ENCODE measurements around the gene METTL18.
A peak's percentile ranks its signal among the peaks of the same experiment; 100 is the strongest.
"Not testable (repeated sequence)": the region's sequence is repeated elsewhere in the genome, so short reads cannot be mapped to it uniquely, and the experiment has no call there.

METTL18 gene

GRCh38 chr1:169794530-169795416 is at the start of gene METTL18:
Gene METTL18, minus strand, starts transcription at chr1:169794907. Its CDS starts 1,212 bp downstream, at chr1:169793695.
- peak; percentile 86 for DNase-seq

- DNase-seq: no peak
Measured at GRCh38 chr1:169838942-169839341, 44.2 kb upstream of the METTL18 start.

GRCh38 chr1:169836198-169836597 is 41.5 kb upstream of the METTL18 start:
- DNase-seq: no peak

GRCh38 chr1:169835647-169836046 is 40.9 kb upstream of the METTL18 start:
- DNase-seq: no peak

DNA sequence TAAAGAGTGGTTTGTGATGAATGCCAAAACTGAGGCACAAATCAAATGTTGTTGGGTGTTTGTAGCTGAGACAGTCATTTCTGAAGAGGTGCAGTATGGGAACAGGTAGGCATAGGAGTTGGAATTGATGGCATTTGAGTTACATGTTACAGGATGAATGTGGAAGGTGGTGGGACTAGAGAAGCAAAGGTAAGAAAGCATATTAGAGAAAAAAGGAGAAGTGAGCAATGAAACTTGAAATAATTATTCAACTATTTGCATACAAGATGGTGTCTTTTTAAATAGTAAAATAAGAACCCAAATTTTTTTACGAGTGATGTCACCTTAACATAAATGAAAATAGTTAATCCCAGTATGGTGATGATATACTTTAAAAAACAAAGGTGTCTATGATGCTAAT is 40.2 kb upstream of the METTL18 start:
- DNase-seq: no peak

GRCh38 chr1:169833179-169833901 is 38.6 kb upstream of the METTL18 start:
- DNase-seq: no peak

GRCh38 chr1:169829671-169830070 is 35.0 kb upstream of the METTL18 start:
- no peak for DNase-seq

DNA sequence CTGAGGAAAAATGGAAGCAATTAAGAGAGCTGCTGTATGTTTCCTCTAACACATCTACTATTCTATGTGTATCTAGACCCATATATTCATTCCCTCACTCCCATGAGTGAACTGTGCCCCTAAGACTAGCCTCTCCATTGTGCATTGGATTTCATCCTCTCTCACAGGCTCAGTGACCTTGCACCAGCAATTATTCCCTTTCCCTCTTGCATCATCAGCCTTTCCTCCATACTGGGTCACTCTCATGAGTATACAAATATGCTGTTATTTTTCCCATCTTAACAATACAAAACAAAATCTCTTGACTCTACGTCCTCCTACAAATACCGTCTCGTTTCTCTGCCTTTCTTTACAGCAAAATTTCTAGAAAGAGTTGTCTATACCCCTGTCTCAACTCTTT is 29.4 kb upstream of the METTL18 start:
- DNase-seq: no peak

GRCh38 chr1:169821500-169821899 is 26.8 kb upstream of the METTL18 start:
- no peak for DNase-seq

DNA sequence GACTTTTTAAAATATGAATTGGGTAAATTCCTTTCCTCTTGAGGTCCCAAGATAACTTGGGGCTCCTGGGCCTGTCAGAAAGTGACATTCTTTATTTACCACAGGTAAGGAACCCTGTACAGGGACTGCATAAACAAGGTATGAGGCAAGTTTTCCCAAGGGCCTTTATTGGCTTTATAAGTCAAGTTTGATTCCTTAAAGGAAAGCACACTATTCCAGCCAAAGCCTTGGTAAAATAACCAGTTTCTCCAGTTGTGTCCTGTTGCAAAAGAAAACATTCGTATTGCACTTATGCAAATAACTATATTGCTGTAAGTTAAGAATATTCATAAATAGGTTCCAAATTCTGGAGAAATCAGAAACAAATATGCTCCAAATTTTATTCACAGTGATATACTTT is 21.9 kb upstream of the METTL18 start:
- DNase-seq: no peak

DNA sequence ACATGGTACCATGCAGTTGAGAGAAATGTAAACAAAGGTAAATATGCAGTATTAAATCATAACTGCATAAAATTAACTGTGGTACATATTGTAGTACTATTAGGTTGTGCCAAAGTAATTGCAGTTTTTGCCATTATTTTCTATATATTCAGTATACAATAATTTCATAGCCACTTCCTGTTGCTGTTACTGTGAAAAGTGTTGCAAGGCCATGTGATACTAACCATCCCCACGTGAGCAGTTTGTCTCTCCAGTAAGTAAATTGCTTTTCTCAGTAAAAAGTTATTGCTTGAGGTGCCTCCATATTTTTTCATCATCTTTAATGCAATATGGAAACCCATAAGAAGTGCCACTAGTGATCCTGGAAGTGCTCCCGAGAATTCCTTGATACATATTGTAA is 19.6 kb upstream of the METTL18 start:
- DNase-seq: no peak

GRCh38 chr1:169812131-169812530 is 17.4 kb upstream of the METTL18 start:
- no peak for DNase-seq

- not testable (repeated sequence) for DNase-seq
Measured at GRCh38 chr1:169811418-169812035, 16.8 kb upstream of the METTL18 start.

DNA sequence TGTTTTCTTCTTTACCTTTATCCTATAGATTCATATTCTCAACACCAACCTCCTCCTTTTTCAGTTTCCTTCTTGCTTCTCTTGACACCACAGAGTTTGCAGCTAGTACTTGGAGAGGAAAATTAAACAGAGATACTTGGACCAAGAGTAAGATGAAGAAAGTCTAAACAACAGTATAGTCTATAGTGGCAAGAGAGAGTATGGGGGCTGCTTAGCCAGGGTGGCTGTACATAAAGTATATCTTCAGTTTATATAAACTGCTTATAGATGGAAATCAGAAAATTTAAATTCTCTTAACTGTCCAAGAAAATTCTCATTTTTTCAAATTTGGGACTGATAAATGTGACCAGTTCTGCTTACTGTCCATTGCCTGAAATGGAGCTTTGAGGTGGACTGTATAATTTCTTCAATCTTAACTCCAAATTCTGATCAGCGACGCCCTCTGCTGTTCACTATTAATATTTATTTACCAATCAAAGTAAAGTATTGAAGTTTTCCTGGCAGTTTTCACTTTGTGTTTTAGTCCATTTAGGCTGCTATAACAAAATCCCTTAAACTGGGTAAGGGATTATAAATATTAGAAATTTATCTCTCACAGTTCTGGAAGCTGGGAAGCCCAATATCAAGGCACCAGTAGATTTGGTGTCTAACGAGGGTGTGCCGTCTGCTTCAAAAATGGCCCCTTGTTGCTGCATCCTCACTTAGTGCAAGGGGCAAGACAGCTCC is 14.8 kb upstream of the METTL18 start:
- DNase-seq: no peak

DNA sequence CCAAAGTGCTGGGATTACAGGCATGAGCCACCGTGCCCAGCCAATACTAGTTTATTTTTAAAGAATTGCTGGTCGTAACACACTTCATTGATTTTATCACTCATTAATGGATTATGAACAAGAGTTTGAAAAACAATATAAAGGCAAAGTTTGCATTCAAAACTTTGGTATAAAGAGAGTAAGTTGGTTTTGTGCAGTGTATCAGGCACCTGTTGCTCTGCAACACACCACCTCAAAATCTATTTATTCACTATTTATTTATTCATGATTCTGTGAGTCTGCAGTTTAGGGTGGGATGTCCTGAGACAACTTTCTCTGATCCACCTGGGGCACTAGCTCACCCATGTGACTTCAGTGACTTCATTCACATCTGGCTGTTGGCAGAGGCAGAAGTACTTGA is 10.2 kb upstream of the METTL18 start:
- DNase-seq: no peak

GRCh38 chr1:169802888-169803287 is 8.2 kb upstream of the METTL18 start:
- no peak for DNase-seq

DNA sequence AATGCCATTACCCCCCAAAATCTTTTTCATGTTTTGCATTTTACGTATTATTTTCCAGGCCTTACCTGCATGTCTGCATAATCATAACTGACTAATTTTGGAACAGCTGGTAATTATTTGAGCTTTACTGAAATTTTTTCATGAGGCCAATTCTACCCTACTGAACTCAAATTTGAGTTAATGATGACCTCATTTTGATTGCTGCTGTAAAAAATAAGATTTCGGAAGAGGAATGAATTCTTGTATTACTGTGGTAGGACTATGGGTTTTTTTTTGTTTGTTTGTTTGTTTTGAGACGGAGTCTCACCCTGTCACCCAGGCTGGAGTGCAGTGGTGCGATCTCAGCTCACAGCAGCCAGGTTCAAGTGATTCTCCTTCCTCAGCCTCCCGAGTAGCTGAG is 2.6 kb upstream of the METTL18 start:
- DNase-seq: no peak

DNA sequence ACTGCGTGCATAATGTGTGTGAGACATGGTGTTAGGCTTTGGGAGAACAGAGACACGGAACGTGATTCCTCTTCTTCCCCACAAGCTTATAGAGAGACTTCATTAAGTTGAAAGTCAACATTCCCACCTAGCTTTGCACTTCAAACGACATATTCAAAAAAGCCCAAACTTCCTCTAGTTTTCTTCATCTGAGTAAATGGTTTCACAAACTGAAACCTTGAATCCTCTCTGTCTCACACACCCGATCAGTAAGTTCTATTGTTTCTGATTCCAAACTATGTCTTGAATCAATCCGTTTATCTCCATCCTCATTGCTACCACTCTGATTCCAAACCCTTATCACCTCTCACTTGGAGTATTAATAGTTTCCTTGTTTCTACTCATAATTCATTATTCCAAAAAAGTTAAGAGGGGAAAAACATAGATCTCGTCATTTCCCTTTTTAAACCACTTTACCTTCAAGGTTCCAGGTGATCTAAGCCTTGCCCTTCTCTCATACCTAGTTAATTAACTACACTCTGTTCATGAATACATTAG is 1.6 kb upstream of the METTL18 start:
- DNase-seq: no peak

DNA sequence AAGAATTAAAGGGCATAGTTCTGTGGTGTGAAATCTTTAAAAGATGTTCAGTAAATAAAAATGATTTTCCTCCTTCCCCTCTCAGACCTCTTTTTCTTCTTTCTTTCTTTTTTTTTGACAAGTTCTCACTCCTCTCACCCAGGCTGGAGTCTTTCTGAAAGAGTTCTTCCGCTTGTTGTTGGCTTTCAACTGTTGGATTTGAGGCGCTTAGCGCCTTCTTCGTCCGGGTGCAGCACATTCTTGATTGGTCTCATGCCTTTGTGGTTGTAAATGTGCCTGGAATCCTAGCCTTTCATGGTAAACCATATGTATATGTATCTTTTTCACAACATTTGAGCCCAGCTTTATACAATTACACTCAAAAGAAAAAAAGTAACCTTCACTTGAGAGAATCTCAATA is 980 bp upstream of the METTL18 start:
- DNase-seq: no peak

- no peak for DNase-seq
Measured at GRCh38 chr1:169793730-169794129, 977 bp downstream of the METTL18 start.

DNA sequence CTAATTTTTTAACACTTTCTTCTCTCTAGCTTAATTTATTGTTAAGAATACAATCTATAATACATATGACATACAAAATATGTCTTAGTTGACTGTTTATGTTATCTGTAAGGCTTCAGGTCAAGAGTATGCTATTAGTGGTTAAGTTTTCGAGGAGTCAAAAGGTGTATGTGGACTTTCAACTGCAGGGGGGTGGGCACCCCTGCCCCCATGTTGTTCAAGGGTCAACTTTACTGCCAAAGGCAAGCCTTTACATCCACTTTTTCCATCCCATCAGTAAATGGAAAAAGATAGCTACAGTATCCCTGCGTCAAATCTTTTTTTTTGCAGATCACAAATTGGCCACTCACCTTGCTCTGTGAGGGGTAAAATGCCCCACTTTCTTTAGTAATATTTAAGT is 6.3 kb downstream of the METTL18 start:
- DNase-seq: no peak

GRCh38 chr1:169786974-169787373 is 7.7 kb downstream of the METTL18 start:
- DNase-seq: no peak

DNA sequence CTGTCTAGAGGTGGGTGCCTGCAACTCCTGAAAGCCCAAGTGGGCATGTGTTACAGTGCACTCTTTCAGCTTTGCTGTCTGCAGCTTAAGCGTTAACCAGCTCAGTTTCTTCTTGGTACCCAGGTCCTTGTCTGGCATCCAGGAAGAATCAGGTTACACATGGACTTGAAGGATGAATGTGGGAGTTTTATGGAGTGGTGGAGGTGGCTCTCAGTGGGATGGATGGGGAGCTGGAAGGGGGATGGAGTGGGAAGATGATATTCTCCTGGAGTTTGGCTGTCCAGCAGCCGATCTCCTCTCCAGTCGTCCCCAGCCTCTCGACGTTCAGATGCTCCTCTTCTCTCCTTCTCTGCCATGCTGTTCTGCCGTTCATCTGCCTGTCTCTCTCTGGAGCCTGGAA is 9.4 kb downstream of the METTL18 start:
- DNase-seq: no peak
